HG03280 (cell line): ENCODE data around the gene TMPRSS11A.

Source experiments
- ATAC-seq: cut with Tn5 transposase; IDR thresholded peaks from one replicate; pipeline ENCODE4 v1.9.1; 2021; ENCODE audit warnings: mild to moderate bottlenecking, moderate library complexity; ENCODE audit not compliant: unreplicated experiment

TMPRSS11A gene, protein sequence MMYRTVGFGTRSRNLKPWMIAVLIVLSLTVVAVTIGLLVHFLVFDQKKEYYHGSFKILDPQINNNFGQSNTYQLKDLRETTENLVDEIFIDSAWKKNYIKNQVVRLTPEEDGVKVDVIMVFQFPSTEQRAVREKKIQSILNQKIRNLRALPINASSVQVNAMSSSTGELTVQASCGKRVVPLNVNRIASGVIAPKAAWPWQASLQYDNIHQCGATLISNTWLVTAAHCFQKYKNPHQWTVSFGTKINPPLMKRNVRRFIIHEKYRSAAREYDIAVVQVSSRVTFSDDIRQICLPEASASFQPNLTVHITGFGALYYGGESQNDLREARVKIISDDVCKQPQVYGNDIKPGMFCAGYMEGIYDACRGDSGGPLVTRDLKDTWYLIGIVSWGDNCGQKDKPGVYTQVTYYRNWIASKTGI

DNA sequence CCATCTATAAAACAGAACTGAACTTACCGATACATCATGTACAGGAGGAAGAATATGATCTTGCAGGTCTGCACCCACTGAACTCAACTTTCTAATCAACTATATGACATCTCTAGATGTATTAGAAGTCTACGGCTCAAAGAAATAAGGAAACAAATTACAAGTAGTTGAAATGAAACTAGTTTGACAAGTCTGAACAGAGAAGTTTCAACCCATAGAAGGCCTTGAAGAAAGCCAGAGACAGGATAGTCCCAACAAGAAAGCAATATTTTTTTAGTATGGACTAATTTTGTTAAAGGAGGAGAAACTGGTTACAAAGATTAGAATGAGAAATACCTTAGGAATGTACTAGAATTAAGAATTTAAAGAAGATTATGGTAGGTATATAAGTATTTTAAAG, at the start of gene TMPRSS11A:
TMPRSS11A (minus strand) TSS at position 138 of the 400 bp plus-strand sequence; CDS start at position 38, 100 bp downstream.
- ATAC-seq = no peak

DNA sequence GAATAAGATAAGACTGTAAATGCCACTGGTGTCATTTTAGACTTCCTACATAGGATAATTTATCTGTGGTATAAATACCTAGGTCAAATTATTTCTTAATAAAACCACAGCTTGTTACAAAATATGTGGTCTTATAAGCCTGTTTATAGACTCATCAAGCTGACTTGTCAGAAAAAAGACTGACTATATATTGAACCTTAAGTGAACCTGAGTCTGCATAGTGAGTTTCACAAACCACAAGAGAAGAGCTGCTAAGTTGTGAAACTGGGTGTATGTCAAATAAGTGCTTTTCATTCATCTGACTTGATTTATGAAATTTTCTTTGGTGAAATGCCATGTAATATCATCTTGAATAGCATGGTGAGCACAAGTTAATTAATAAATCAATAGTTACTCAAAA, 48.4 kb upstream of the TMPRSS11A start:
- no peak for ATAC-seq

DNA sequence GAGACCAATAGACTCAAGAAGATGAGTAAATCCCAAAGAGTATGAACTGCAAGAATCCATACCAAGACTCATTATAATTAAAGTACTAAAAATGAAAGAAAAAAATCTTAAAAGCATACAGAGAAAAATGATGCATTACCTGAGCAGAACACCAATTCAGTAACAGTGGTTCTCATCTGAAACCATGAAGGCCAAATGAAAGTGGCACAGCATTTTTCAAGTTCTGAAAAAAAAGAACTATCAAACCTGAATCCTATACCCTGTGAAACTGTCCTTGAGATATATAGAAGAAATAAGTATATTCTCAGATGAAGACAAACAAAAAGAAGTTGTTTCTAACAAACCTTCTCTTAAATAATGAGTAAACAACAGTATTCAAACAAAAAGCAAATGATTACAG, 39.6 kb upstream of the TMPRSS11A start:
- no peak for ATAC-seq

DNA sequence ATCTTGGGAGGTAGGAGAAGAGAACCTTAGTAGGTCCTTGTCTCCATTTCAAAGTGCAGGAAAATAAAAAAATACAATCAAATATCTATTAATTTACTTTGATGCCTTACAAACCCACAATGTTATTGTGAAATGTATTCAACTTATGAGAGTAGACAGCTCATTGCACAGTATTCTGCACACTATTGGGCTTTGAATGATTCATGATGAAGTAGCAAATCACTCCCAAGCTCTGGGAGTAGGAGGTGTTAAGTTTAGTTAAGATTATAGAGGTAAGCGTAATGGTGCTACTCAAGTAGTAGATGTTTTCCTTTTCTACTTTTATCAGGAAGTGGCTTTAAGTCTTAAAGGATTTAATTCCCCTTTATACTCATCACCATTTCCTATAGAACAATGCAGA, 32.8 kb upstream of the TMPRSS11A start:
- no peak for ATAC-seq

DNA sequence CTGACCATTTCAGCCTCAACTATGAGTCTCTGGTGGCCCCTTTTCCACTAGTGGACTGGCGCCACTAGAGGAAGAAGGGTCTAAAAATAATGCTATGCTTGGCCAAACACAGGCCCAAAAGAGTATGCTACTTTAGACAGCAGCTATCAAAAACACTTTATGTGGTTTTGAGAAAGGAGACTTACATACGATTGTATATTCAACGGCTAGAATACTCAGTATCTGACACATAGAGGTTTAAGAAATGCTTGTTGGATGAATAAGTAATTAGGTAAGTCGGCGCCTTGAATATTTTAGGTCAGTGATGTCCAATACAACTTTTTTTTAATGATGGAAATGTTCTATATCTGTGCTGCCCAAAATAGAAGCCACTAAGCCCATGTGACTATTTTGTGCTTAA, 25.7 kb upstream of the TMPRSS11A start:
- no peak for ATAC-seq

DNA sequence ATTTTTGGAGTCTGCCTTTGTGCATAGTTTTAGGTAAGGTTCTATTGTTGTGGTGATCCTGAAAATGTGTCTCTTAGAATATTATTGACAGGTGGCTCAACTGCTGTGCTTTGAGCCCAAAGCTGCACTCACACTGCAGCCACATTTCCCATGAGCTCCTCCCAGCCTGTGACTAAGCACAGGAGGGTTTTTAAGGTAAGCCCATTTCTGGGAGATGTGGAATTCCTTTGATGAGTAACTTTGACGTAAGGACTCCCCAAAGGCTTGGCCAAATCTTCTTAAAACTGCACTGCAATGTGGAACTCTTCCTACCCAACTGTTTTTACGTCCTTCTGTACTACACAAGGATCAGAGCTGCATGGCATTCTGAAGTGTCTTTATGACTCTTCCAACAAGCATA, 20.0 kb upstream of the TMPRSS11A start:
- ATAC-seq = no peak

DNA sequence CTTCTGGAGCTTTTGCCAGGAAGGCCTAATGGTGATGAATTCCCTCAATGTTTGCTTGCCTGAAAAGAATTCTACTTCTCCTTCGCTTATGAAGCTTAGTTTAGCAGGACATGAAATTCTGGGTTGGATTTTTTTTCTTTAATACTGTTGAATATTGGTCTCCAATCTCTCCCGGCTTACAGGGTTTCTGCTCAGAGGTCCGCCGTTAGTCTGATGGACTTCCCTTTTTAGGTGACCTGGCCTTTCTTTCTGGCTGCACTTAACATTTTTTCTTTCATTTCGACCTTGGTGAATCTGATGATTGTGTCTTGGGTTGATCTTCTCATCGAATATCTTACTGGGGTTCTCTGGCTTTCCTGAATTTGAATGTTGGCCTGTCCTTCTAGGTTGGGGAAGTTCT, 17.2 kb upstream of the TMPRSS11A start:
- no peak for ATAC-seq

DNA sequence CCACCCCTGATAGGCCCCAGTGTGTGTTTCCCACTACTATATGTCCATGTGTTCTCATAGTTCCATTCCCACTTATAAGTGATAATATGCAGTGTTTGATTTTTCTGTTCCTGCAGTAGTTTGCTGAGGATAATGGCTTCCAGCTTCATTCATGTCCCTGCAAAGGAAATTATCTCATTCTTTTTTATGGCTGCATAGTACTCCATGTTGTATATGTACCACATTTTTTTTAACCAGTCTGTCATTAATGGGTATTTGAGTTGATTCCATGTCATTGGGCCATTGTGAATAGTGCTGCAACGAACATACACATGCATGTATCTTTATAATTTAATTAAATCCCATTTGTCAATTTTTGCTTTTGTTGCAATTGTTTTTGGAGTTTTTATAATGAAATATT, 10.3 kb upstream of the TMPRSS11A start:
- no peak for ATAC-seq

DNA sequence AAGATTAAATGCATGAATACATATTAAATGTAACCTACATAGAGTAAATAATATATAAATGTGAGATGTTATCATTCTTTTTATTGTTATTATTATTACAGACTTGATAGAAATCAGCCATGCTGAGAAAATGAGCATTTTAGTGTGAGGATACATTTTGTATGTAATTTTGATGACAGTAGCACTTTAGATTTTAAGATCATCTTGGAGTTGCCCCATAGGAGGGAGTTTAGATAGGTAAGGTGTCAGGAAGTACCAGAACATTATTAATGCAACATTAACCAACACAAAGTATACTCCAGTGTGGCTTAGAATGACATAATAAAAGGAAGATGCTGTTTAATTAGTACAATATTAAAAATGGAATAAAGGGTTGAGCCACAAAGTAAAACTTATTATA, 8.4 kb downstream of the TMPRSS11A start:
- ATAC-seq = no peak

DNA sequence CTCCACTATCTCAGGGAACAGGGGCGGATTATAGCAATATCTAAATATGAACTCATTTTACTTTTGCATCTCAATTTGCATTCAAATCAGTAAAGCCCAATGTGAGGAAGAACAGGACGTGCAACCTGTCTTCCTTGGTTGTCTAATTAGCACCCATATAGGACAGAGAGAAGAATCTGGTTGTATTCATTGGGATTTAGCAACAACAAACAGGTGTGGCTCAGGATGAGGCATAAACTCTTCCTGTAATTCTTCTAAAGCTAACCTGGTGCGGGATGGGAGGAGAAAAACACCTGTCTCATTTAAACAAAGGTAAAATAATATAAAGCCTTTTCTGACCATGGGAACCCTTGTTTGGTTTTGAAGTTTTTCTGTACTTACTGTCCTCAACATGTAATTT, 22.2 kb downstream of the TMPRSS11A start:
- ATAC-seq = no peak

DNA sequence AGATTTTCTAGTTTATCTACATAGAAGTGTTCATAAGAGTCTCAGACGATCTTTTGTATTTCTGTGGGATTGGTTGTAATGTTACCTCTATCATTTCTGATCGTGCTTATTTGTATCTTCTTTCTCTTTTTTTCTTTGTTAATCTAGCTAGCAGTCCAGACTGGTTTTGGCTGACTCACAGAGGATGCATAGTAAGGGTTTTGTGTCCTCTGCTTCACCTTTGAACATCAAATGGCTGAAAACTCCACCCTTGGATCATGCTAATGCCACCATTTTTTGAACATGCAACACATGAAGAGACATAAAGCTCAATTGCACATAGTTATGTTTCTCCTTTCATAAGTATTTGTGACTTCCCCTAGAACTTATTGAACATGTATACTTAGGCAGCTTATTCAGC, 22.8 kb downstream of the TMPRSS11A start:
- ATAC-seq = no peak

DNA sequence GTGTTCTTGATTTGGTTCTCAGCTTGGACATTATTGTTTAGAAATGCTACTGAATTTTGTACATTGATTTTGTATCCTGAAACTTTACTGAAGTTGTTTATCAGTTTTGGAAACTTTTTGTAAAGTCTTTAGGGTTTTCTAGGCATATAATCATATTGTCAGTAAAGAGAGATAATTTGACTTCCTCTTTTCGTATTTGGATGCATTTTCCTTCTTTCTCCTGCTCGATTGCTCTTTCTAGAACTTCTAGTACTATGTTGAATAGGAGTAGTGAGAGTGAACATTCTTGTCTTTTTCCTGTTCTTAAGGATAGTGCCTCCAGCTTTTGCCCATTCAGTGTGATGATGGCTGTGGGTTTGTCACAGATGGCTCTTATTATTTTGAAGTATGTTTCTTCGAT, 24.1 kb downstream of the TMPRSS11A start:
- ATAC-seq = no peak

DNA sequence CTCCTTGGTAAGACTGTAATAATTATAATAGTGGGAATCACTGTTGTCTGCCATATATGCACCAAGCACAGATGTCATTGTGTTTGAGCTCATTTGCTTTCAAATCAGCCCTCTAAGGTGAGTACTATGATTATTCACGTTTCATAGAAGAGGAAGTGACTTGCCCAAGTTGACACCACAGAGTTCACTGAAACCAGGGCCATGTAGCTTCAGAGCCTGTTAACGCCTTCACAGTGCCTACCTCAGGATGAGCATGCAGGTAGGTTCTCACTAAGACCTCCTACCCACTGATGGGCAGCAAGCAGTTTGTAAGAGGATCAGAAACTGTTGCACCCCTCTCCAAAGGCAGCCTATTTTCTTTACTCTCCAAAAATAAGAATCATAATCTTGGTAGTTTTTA, 27.4 kb downstream of the TMPRSS11A start:
- ATAC-seq = no peak

DNA sequence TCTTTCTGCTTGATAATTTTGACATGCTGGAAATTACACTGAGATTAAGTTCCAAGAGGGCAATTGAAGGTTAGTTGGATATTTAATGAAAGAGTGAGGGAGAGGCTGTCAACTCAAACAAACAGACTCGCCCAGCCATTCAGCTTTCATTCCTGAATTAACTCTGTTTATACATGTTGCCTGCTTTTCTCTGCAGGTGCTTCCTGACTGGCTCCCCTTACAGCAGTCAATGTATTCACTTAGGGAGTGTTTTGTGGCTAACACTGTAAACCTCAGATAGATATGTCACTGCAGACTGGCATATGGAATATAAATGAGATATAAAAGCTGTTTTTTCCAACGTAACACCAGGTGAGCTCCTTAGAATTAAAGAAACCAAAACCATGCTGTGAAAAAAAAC, 28.7 kb downstream of the TMPRSS11A start:
- ATAC-seq = no peak

DNA sequence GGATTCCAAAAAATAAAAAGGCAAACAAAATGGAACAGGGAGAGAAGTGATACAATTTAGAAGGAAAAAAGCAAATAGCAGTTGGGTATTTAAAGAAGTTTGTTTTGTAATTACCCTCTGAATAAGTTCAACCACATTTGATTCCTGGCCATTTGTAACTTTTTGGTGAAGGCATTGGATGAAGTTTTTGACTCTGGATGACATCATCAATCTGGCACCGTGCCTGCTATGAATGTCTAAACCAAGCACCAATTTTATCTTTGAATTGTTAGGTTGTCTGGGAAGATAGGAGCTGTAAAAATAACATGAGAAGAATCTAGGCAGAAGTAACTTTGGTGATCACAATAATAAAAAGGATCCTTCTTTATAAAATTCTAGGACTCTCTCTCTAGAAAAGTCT, 29.5 kb downstream of the TMPRSS11A start:
- no peak for ATAC-seq

DNA sequence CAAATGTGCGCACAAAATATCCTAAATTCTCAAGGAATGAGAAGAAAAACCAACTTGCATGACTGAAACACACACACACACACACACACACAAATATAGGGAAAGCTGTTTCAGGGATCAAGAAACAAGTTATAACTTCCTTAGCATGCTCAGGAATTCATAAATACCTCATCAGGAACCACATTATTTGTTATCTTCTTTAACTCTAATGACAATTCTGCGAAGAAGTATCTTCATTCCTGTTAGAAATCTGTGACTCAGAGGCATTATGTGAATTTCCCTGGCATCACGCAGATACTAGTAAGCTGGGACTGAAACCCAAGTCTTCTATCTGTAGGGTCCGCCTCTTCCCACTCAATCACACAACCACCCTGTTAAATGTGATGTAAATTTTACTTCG, 30.3 kb downstream of the TMPRSS11A start:
- no peak for ATAC-seq

DNA sequence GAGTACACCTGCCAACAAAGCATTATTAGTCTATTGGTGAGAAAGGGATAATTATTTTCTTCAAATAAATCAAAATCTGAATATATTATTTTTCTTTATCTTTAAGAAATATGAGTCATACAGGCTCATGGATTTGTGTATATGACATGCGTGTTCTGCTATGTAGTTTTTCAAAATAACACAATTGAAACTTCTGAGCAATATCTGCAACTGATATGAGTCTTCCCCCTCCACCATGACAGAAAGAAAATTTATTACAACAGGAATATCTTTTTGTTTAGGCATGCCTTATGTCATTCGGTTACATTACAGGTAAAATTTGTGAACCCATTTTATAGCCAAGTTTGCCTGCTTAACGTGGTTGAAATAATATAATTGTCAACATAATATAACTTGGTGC, 32.0 kb downstream of the TMPRSS11A start:
- ATAC-seq = no peak

DNA sequence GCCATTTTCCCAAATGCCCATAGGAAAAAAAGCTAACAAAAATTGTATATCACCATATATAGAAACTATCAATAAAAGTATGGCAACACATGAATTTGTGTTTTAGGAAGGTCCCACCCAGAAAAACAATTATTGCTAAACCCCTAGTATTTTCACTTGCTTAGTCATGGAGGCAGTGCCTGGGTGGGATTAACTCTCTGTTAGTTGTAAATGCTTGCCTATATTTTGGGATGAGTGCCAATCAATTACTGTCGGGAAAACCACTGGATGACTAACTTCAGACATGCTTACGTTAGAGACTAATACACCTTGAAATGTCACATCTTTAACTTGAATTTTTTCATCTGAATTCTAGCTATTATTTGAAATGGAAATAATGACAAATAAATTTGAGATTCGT, 33.9 kb downstream of the TMPRSS11A start:
- no peak for ATAC-seq

DNA sequence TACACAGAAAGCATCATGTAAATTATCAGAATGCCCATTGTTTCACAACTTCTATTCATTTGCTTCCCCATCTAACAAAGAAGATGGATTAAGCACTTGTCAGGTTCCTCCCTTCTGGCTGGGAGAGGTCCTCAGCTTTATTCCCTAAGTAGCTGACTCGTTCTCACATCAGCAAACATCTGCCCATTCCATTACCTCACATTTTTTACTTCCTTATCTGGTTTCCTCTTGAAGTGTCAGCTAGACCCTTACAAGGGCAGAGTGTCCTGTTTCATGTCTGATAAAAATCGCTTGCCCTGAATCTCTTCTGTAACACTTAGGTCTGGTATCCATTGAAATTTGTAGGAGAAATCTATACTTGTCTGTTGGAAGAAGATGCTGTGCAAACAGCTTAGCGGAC, 34.7 kb downstream of the TMPRSS11A start:
- ATAC-seq = no peak

DNA sequence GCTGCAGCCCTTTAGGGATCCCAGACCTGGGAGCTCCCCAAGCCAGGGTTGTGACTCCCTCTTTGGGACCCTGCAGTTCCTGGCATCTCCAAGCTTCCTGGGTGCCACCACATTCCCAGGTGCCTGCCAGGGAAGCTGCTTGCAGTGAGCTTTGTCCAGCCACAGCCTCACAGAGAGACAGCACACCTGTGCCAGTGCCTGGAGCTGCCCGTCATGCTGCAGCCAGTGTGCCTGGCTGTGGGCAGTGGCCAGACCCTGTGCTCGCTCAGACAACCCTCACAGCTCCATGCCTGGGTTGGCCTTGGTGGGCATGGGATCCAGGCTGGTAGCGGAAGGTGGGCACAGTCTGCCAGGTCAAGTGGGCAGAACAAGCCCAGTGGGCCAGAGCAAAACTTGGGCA, 36.0 kb downstream of the TMPRSS11A start:
- no peak for ATAC-seq

DNA sequence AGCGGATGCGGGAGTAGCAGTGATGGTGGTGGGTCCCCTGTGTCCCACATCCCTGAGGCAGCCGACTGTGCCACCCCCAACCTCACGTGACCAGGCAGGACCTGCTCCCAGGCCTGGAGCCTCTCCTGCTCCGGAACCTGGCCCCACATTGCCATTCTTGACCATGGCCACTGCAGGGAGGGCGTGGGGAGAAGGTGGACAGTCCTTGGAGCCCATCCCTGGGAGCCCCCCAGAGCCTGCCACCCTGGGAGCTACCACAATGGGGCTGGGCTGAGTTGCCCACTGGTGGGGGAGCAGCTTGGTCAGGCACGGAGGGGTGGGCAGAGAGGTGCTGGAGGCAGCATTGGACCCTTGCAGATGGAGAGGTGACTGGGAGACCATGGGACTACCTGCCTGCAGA, 36.8 kb downstream of the TMPRSS11A start:
- ATAC-seq = no peak

DNA sequence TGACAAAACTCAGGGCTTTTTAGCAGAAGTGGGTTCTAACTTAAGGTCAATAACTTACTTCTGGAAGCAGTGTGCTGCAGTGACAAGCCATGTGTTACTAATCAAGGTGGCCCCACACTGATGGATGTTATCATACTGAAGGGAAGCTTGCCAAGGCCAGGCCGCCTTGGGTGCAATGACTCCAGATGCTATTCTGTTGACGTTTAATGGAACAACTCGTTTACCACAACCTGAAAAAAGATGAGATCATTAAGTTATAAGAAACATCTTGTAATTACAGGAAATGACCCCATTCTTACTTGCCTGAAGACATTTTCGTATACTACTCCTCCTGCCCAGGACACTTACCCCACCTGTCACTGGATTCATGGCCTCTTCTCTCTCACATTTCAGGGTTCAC, 40.6 kb downstream of the TMPRSS11A start:
- no peak for ATAC-seq

DNA sequence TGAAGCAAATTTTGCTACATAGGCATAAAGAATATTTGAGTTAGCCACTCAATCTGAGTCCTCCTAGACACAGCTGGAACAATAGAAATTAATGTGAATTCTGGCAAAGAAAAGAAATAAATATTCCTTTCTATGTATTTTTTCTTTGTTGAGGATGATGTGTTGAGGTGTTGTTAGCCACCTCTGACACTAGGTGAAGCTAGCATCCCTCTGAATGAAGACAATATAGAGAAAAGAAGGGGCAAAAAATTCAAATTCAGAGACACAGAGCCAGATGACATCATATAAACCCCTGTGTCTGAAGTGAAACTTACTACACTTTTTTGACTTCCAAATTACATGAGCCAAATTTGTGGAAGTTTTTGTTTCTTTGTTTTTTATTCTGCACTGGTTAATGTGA, 44.9 kb downstream of the TMPRSS11A start:
- ATAC-seq = no peak
